GM23338 (cell line): Measurements from ENCODE around the gene NAXE. TPM values are rescaled to one million over a fixed set of nuclear protein-coding genes. Genes with fewer than 3 reads are reported as not detected.
A peak's percentile ranks its signal among the peaks of the same experiment; 100 is the strongest.

Experiments
- ATAC-seq: fragments of 200-7000 bp; cut with Tn5 transposase; 3 replicates; pipeline ENCODE4 v1.9.1; 2020
- DNase-seq: peaks from one replicate; pipeline ENCODE4 v3.0.0-alpha.2; 2015; ENCODE audit warnings: low spot score
- H2AFZ ChIP-seq: fragments of 200-600 bp; sonication (generic); 2 replicates; pipeline ENCODE4 v1.8.0; 2016; ENCODE audit warnings: antibody characterized with exemption, mild to moderate bottlenecking, moderate library complexity
- H3F3A ChIP-seq: fragments of 200-600 bp; sonication (generic); replicated peaks from 2 replicates; pipeline ENCODE4 v1.8.0; 2017; ENCODE audit warnings: antibody characterized with exemption, mixed run types, low read depth
- H3K27ac ChIP-seq: fragments of 200-600 bp; sonication (generic); 2 replicates; pipeline ENCODE4 v1.6.1; 2016; ENCODE audit warnings: low read depth
- H3K27me3 ChIP-seq: fragments of 200-600 bp; sonication (generic); 2 replicates; pipeline ENCODE4 v1.8.0; 2016; ENCODE audit warnings: mild to moderate bottlenecking, mixed run types, moderate library complexity; ENCODE audit not compliant: insufficient read depth
- H3K36me3 ChIP-seq: fragments of 200-600 bp; sonication (generic); 2 replicates; pipeline ENCODE4 v1.8.0; 2016; ENCODE audit warnings: mild to moderate bottlenecking; ENCODE audit not compliant: insufficient read depth
- H3K4me1 ChIP-seq: fragments of 200-600 bp; sonication (generic); 2 replicates; pipeline ENCODE4 v1.8.0; 2016; ENCODE audit warnings: mild to moderate bottlenecking, moderate library complexity; ENCODE audit not compliant: insufficient read depth
- H3K4me2 ChIP-seq: fragments of 200-600 bp; sonication (generic); 2 replicates; pipeline ENCODE4 v1.7.1; 2017; ENCODE audit warnings: mixed run types
- H3K4me3 ChIP-seq: fragments of 200-600 bp; sonication (generic); 2 replicates; pipeline ENCODE4 v1.6.1; 2016; ENCODE audit warnings: mixed run types
- H3K79me2 ChIP-seq: fragments of 200-600 bp; sonication (generic); replicated peaks from 2 replicates; pipeline ENCODE4 v1.8.0; 2017; ENCODE audit warnings: mild to moderate bottlenecking; ENCODE audit not compliant: insufficient read depth
- H3K9me2 ChIP-seq: fragments of 200-600 bp; sonication (generic); 2 replicates; pipeline ENCODE4 v1.8.0; 2017; ENCODE audit not compliant: insufficient read depth
- H4K20me1 ChIP-seq: fragments of 200-600 bp; sonication (generic); replicated peaks from 2 replicates; pipeline ENCODE4 v1.8.0; 2017; ENCODE audit warnings: mild to moderate bottlenecking; ENCODE audit not compliant: insufficient read depth
- H3K27ac Mint-ChIP-seq: 2 replicates; pipeline ENCODE4 v1.8.0; 2020; ENCODE audit warnings: inconsistent platforms, mild to moderate bottlenecking, moderate library complexity, mixed read lengths
- H3K27me3 Mint-ChIP-seq: 3 replicates; pipeline ENCODE4 v1.8.0; 2022; ENCODE audit warnings: low read depth, mild to moderate bottlenecking, moderate library complexity, mixed read lengths, inconsistent platforms; ENCODE audit not compliant: insufficient read depth, poor library complexity
- H3K36me3 Mint-ChIP-seq: 3 replicates; pipeline ENCODE4 v1.8.0; 2021; ENCODE audit warnings: low read depth, mild to moderate bottlenecking, inconsistent platforms, moderate library complexity, mixed read lengths
- H3K4me1 Mint-ChIP-seq: 3 replicates; pipeline ENCODE4 v1.8.0; 2020; ENCODE audit warnings: mild to moderate bottlenecking, inconsistent platforms, mixed read lengths
- H3K4me3 Mint-ChIP-seq: 3 replicates; pipeline ENCODE4 v1.8.0; 2021; ENCODE audit warnings: moderate library complexity, mild to moderate bottlenecking, inconsistent platforms, mixed read lengths
- H3K9me3 Mint-ChIP-seq: 3 replicates; pipeline ENCODE4 v1.8.0; 2020; ENCODE audit warnings: moderate library complexity, mild to moderate bottlenecking, inconsistent platforms, mixed read lengths
- CTCF ChIP-seq, 2 experiments: fragments of 200-600 bp in 1 of 2; sonication (generic) in 1 of 2; conservative IDR thresholded peaks; 2 replicates each; pipeline versions ENCODE4 v1.5.1 to v1.6.1; 2016 to 2017; ENCODE audit warnings: antibody characterized with exemption in 2 of 2, low read depth in 2 of 2, mild to moderate bottlenecking in 2 of 2, moderate library complexity in 1 of 2
- ETS1 ChIP-seq: IDR thresholded peaks from 2 replicates; pipeline ENCODE4 v1.6.1; 2016; ENCODE audit warnings: antibody characterized with exemption
- JUNB ChIP-seq: IDR thresholded peaks from one replicate; pipeline ENCODE4 v1.6.1; 2016; ENCODE audit warnings: antibody characterized with exemption; ENCODE audit not compliant: unreplicated experiment
- POLR2AphosphoS5 ChIP-seq: IDR thresholded peaks from 2 replicates; pipeline ENCODE4 v1.6.1; 2016; ENCODE audit warnings: antibody characterized with exemption, low read depth
- REST ChIP-seq: IDR thresholded peaks from one replicate; pipeline ENCODE4 v1.6.1; 2018; ENCODE audit warnings: antibody characterized with exemption; ENCODE audit not compliant: unreplicated experiment
- ZNF114 ChIP-seq: fragments of 250-450 bp; sonication (Bioruptor Pico); IDR thresholded peaks from 2 replicates; pipeline ENCODE4 v1.5.0; 2020; ENCODE audit warnings: mild to moderate bottlenecking, moderate library complexity
- polyA plus RNA-seq: library from polyadenylated mRNA; unstranded; fragments of >200 nt; fragmentation: Nextera tagmentation; extraction: Ambion mirVana; gene quantifications from 2 replicates; pipeline ENCODE4 v1.2.1, GENCODE V29; 2016
- total RNA-seq: library from RNA; depleted of rRNA; stranded (reverse); fragments of >200 nt; shearing (Covaris generic); gene quantifications from 2 replicates; pipeline ENCODE4 v1.2.3, GENCODE V29; 2014

The NAXE gene
- total and polyA plus RNA-seq, 2 experiments from 2014 or later: 82.1 to 87.5 TPM

GRCh38 chr1:156615946-156616345, 24.4 kb downstream of the NAXE start (continued):
- no peak for TF ChIP-seq ZNF114 (CRISPR knock-in tag)
- TF ChIP-seq ETS1: no peak

DNA sequence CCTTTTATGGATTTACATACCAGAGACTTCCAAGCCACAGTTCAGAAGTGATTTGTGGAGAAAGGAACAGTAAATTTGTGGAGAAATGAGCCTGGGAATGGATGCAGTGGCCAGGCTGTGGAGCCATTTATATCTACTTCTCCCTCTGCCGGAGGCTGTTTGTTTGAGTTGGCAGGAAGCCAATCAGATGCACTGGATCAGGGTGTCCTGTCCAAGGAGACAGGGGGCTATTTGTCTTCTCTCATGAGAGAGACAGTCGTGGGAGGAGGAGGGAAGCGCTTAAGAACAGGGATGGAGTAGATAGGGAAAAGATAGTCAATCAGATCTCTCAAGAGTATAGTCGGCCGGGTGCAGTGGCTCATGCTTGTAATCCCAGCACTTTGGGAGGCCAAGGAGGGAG, 24.9 kb downstream of the NAXE start:
- Histone ChIP-seq H3K4me3 (no peak overlapping the region), H3K27ac (no peak overlapping the region), H3K4me1 (peaks cover 7% of the 10 kb centered on the region; the same call in 1 of the 2 replicates), H3K79me2 (no peaks in the 10 kb centered on the region), H3K4me2 (no peak overlapping the region), H3K9me2 (no peaks in the 10 kb centered on the region), H3K27me3 (peaks cover 21% of the 10 kb centered on the region), H3K36me3 (no peaks in the 10 kb centered on the region), H4K20me1 (no peaks in the 10 kb centered on the region), H2AFZ (0 out of 2 replicates have a peak overlapping the region, but pooled peaks have one; percentile 20), H3F3A (peaks cover 6% of the 10 kb centered on the region; the same call in 1 of the 2 replicates)
- Mint-ChIP-seq H3K27ac (no peak overlapping the region), H3K4me1 (peaks cover 14% of the 10 kb centered on the region), H3K9me3 (no peaks in the 10 kb centered on the region), H3K4me3 (no peak overlapping the region), H3K36me3 (no peaks in the 10 kb centered on the region), H3K27me3 (peaks cover 16% of the 10 kb centered on the region)
- DNase-seq: no peak
- no peak for ATAC-seq
- TF ChIP-seq REST (no peak), ETS1 (no peak), POLR2AphosphoS5 (no peak), CTCF (conservative IDR thresholded peaks at IDR 0.05; ENCODE audit: low read depth in 2 of 2) (no peak), JUNB (no peak)
